ENCODE results near the gene COL6A2. TPM values are rescaled to one million over a fixed set of nuclear protein-coding genes. Genes with fewer than 3 reads are reported as not detected.

Gene COL6A2
- total and polyA plus RNA-seq, 2 donors (not counting 1 experiment from before 2014, with no cell fraction given): 1.2 to 2.1 TPM

DNA sequence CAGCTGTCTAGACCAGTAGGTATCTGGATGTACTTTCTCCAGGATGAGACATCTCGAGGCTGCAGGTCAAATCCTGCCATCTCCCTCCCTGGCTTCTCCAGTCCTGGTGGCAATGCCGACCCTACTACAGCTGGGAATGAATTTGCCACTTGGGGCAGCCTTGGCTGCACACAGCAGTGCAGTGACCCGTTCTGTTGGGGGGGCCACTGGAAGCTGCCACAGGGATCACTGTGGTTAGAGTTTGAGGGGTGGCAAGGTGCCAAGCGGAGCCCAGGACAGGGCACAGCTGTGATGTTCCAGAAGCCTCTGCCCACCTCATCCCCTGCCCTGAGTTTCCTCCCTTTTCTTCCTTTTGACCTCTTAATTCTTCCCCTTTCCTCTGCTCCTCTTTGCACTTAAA is 17.1 kb downstream of the COL6A2 start:
- Mint-ChIP-seq H3K27me3 (no peaks in the 10 kb centered on the region), H3K27ac (no peak overlapping the region), H3K9me3 (ENCODE audit: insufficient read depth) (no peaks in the 10 kb centered on the region), H3K4me1 (no peaks in the 10 kb centered on the region), H3K4me3 (no peak overlapping the region)
- no peak for TF ChIP-seq EZH2 (IDR thresholded peaks at IDR 0.05; ENCODE audit: borderline replicate concordance, insufficient read depth, low read depth, low read length, poor library complexity, severe bottlenecking)
- TF ChIP-seq, protein P1, sequence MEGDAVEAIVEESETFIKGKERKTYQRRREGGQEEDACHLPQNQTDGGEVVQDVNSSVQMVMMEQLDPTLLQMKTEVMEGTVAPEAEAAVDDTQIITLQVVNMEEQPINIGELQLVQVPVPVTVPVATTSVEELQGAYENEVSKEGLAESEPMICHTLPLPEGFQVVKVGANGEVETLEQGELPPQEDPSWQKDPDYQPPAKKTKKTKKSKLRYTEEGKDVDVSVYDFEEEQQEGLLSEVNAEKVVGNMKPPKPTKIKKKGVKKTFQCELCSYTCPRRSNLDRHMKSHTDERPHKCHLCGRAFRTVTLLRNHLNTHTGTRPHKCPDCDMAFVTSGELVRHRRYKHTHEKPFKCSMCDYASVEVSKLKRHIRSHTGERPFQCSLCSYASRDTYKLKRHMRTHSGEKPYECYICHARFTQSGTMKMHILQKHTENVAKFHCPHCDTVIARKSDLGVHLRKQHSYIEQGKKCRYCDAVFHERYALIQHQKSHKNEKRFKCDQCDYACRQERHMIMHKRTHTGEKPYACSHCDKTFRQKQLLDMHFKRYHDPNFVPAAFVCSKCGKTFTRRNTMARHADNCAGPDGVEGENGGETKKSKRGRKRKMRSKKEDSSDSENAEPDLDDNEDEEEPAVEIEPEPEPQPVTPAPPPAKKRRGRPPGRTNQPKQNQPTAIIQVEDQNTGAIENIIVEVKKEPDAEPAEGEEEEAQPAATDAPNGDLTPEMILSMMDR (IDR thresholded peaks at IDR 0.05): no peak
- intact Hi-C loops (cut with micrococcal nuclease): no loop called here
- Histone ChIP-seq H3K79me2 (ENCODE audit: control insufficient read depth, insufficient read depth, low read length) (no peaks in the 10 kb centered on the region), H2AFZ (ENCODE audit: insufficient read depth, low read depth, low read length, poor library complexity, severe bottlenecking) (no peak overlapping the region), H3K9me3 (ENCODE audit: control extremely low read depth in 1 of 3, control insufficient read depth in 2 of 3, insufficient read depth in 1 of 3, low read length in 2 of 3) (peaks cover 0 to 31% (median 0%) of the 10 kb centered on the region in 3 donors), H3K4me2 (replicated peaks; ENCODE audit: low read depth, low read length, poor library complexity, severe bottlenecking) (no peak overlapping the region), H4K20me1 (ENCODE audit: control insufficient read depth, insufficient read depth, low read length, poor library complexity, severe bottlenecking) (no peaks in the 10 kb centered on the region), H3K27me3 (replicated peaks in 1 of 4; ENCODE audit: control extremely low read depth in 1 of 4, control insufficient read depth in 3 of 4, insufficient read depth in 4 of 4, low read length in 3 of 4) (no peaks in the 10 kb centered on the region), H3K36me3 (replicated peaks in 1 of 2; ENCODE audit: control extremely low read depth in 1 of 2, control insufficient read depth in 1 of 2, extremely low read depth in 1 of 2, insufficient read depth in 2 of 2, low read length in 1 of 2) (no peaks in the 10 kb centered on the region), H3K4me1 (ENCODE audit: control insufficient read depth in 2 of 2, insufficient read depth in 2 of 2, low read length in 2 of 2) (no peaks in the 10 kb centered on the region), H3K4me3 (ENCODE audit: control extremely low read depth in 1 of 5, extremely low read depth in 1 of 5, insufficient read depth in 1 of 5, low read depth in 2 of 5, low read length in 4 of 5) (no peak overlapping the region), H3K9ac (ENCODE audit: low read length) (no peak overlapping the region), H3K27ac (ENCODE audit: low read length in 2 of 2) (no peak overlapping the region)
- ATAC-seq (ENCODE audit: low read depth) (no peak), DNase-seq (no peak)
- ChIA-PET CTCF (no interaction called here), POLR2A (no interaction called here)
- WGBS (ENCODE audit: insufficient coverage): 87% methylated on average over 4 of the region's 4 CpGs

DNA sequence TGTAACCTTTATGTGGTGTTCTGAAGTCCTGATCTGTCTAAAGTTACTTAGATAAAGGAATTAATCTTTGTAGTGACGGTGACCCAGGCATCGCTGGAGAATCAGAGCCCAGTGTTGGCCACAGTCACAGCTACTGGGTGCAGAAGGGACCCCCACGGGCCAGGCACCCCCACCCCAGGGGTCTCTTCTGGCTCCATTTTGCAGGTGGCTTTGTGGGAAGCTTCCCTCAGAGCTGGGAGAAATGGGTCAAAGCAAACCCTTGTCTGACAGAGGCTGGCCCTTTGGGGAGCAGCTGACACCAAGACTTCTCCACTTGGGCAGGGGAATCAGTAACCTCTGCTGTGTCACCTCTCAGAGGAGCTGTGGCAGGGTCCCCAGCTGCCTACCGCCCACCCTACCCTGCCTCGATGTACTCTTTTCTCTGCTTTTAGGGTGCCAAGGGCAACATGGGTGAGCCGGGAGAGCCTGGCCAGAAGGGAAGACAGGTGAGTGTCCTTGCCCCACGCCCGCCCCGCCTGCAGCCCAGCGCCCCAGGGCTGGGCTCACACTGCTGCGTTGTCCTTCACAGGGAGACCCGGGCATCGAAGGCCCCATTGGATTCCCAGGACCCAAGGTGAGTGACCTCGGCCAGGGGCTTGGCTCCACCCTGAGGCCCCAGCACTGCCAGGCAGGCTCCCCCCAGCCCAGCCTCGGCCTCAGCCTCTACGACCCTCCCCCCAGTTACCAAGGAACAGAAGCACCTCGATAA is 17.7 kb downstream of the COL6A2 start:
- Histone ChIP-seq H3K27me3 (replicated peaks in 1 of 4; ENCODE audit: control extremely low read depth in 1 of 4, control insufficient read depth in 3 of 4, insufficient read depth in 4 of 4, low read length in 3 of 4) (no peaks in the 10 kb centered on the region), H3K4me3 (ENCODE audit: control extremely low read depth in 1 of 5, extremely low read depth in 1 of 5, insufficient read depth in 1 of 5, low read depth in 2 of 5, low read length in 4 of 5) (no peak overlapping the region), H3K79me2 (ENCODE audit: control insufficient read depth, insufficient read depth, low read length) (no peaks in the 10 kb centered on the region), H3K9me3 (ENCODE audit: control extremely low read depth in 1 of 3, control insufficient read depth in 2 of 3, insufficient read depth in 1 of 3, low read length in 2 of 3) (peaks cover 0 to 27% (median 0%) of the 10 kb centered on the region in 3 donors), H3K27ac (ENCODE audit: low read length in 2 of 2) (no peak overlapping the region), H4K20me1 (ENCODE audit: control insufficient read depth, insufficient read depth, low read length, poor library complexity, severe bottlenecking) (no peaks in the 10 kb centered on the region), H3K36me3 (replicated peaks in 1 of 2; ENCODE audit: control extremely low read depth in 1 of 2, control insufficient read depth in 1 of 2, extremely low read depth in 1 of 2, insufficient read depth in 2 of 2, low read length in 1 of 2) (no peaks in the 10 kb centered on the region), H3K4me2 (replicated peaks; ENCODE audit: low read depth, low read length, poor library complexity, severe bottlenecking) (no peak overlapping the region), H3K9ac (ENCODE audit: low read length) (no peak overlapping the region), H3K4me1 (ENCODE audit: control insufficient read depth in 2 of 2, insufficient read depth in 2 of 2, low read length in 2 of 2) (no peaks in the 10 kb centered on the region), H2AFZ (ENCODE audit: insufficient read depth, low read depth, low read length, poor library complexity, severe bottlenecking) (no peak overlapping the region)
- H3K9me3 Mint-ChIP-seq (ENCODE audit: insufficient read depth): no peaks in the 10 kb centered on the region
- TF ChIP-seq, protein P1 (IDR thresholded peaks at IDR 0.05): no peak
- TF ChIP-seq EZH2 (IDR thresholded peaks at IDR 0.05; ENCODE audit: borderline replicate concordance, insufficient read depth, low read depth, low read length, poor library complexity, severe bottlenecking): no peak
- H3K4me1 Mint-ChIP-seq: no peaks in the 10 kb centered on the region
- H3K4me3 Mint-ChIP-seq: no peak overlapping the region
- intact Hi-C loops (cut with micrococcal nuclease): no loop called here
- no peak overlapping the region for H3K27ac Mint-ChIP-seq
- DNase-seq (no peak), ATAC-seq (ENCODE audit: low read depth) (no peak)
- 97% methylated on average over 17 of the region's 17 CpGs for WGBS (ENCODE audit: insufficient coverage)
- POLR2A ChIA-PET: no interaction called here
- no peaks in the 10 kb centered on the region for H3K27me3 Mint-ChIP-seq
- CTCF ChIA-PET: no interaction called here

Data from B cell (primary cell).